Spleen (tissue), 11 donors: Measurements from ENCODE around the gene SARS1. TPM values are rescaled to one million over a fixed set of nuclear protein-coding genes. Genes with fewer than 3 reads are reported as not detected.

Experiments
- DNase-seq: peaks from one replicate; pipeline ENCODE4 v3.0.0-alpha.2; 2020
- H3K27ac ChIP-seq, 8 donors: fragments of 200-600 bp; sonication (generic) in 7 of 8; 1 replicate in 4 of 8; 2 replicates in 4 of 8; pipeline versions ENCODE4 v1.5.0 to v1.8.0; 2016 to 2021; ENCODE audit warnings: inconsistent platforms in 4 of 8, mild to moderate bottlenecking in 4 of 8, moderate library complexity in 1 of 8
- H3K27me3 ChIP-seq, 7 donors: fragments of 200-600 bp; sonication (generic) in 6 of 7; replicated peaks in 1 of 7; 1 replicate in 4 of 7; 2 replicates in 3 of 7; pipeline versions ENCODE4 v1.5.0 to v1.8.0; 2016 to 2021; ENCODE audit warnings: inconsistent platforms in 3 of 7, mild to moderate bottlenecking in 1 of 7
- H3K36me3 ChIP-seq, 6 donors: fragments of 200-600 bp; sonication (generic) in 5 of 6; 1 replicate in 4 of 6; 2 replicates in 2 of 6; pipeline versions ENCODE4 v1.5.0 to v1.8.0; 2016 to 2021; ENCODE audit warnings: inconsistent platforms in 2 of 6
- H3K4me1 ChIP-seq, 6 donors: fragments of 200-600 bp; sonication (generic) in 5 of 6; 1 replicate in 3 of 6; 2 replicates in 3 of 6; pipeline versions ENCODE4 v1.5.0 to v1.8.0; 2016 to 2021; ENCODE audit warnings: inconsistent platforms in 3 of 6
- H3K4me3 ChIP-seq, 8 donors: fragments of 200-600 bp; sonication (generic) in 7 of 8; 1 replicate in 4 of 8; 2 replicates in 4 of 8; pipeline versions ENCODE4 v1.5.0 to v1.8.0; 2016 to 2021; ENCODE audit warnings: inconsistent platforms in 4 of 8, mild to moderate bottlenecking in 4 of 8, moderate library complexity in 2 of 8
- H3K9me3 ChIP-seq, 8 donors: fragments of 200-600 bp; sonication (generic) in 7 of 8; 1 replicate in 4 of 8; 2 replicates in 4 of 8; pipeline versions ENCODE4 v1.5.0 to v1.8.0; 2016 to 2021; ENCODE audit warnings: inconsistent platforms in 4 of 8
- CTCF ChIP-seq, 11 experiments: fragments of 200-600 bp in 7 of 11; fragments of 450-650 bp in 4 of 11; sonication (generic) in 4 of 11; IDR thresholded peaks in 8 of 11; conservative IDR thresholded peaks in 3 of 11; 1 replicate in 7 of 11; 2 replicates in 4 of 11; pipeline versions ENCODE4 v1.4.0 to v1.8.0; 2016 to 2021; ENCODE audit warnings: antibody characterized with exemption in 11 of 11, inconsistent platforms in 4 of 11, mild to moderate bottlenecking in 1 of 11
- POLR2A ChIP-seq, 3 donors: fragments of 450-650 bp; IDR thresholded peaks; one replicate each; pipeline ENCODE4 v1.5.1; 2017; ENCODE audit warnings: antibody characterized with exemption in 3 of 3, mild to moderate bottlenecking in 1 of 3
- POLR2AphosphoS5 ChIP-seq, 3 donors: sonication (generic); formaldehyde crosslinking; IDR thresholded peaks; one replicate each; pipeline ENCODE4 v1.5.1; 2017; ENCODE audit warnings: antibody characterized with exemption in 3 of 3
- WGBS, 5 donors: extraction: QIAGEN DNeasy Blood & Tissue Kit in 3 of 5; methylation state at CpG; one replicate each; pipeline versions ENCODE4 v1.1.5 to v1.1.7; 2013 to 2018; 5-methylcytosine and 5-hydroxymethylcytosine counted together
- intact Hi-C: fragments of 100-400 bp; cut with DNase I; formaldehyde crosslinking; loops from one replicate; pipeline ENCODE4 v1.15.0; 2023; ENCODE audit warnings: low total_unique reads
- polyA plus RNA-seq, 3 donors: library from polyadenylated mRNA; stranded (reverse); fragments of 200-250 nt; gene quantifications; one replicate each; pipeline ENCODE4 v1.2.1, GENCODE V29; 2013
- total RNA-seq, 7 donors: library from RNA; depleted of rRNA in 3 of 7; stranded (reverse); fragments of >200 nt in 3 of 7; fragmentation: NEBNext Ultra II Directional in 4 of 7; extraction: Animal tissue kit (Norgen Biotek cat#: 25700) in 4 of 7; gene quantifications; one replicate each; pipeline versions ENCODE4 v1.1.0 to v1.2.1, GENCODE V29; 2016 to 2021
- donor health status: healthy with polysubstance abuse.
- donor health status: DM: no; HTN: no; CAD: no; lungs with moderate emphysema.
- donor health status: DM: no; HTN: no; CAD: no.
- donor health status: Bipolar disorder and iron deficiency.
- donor health status: healthy.
- donor health status: DM: no; HTN: no; CAD: no.
- donor health status: DM: yes; HTN: yes; CAD: no.

Gene SARS1
- total and polyA plus RNA-seq, 10 donors, result 47.2 to 138 (median 99.0) TPM

GRCh38 chr1:109254621-109255096 is 40.9 kb downstream of the SARS1 start:
- Histone ChIP-seq H3K4me3 (no peak overlapping the region), H3K27me3 (peaks cover 0 to 27% (median 7%) of the 10 kb centered on the region in 7 donors), H3K36me3 (no peaks in the 10 kb centered on the region), H3K4me1 (peaks cover 0 to 35% (median 20%) of the 10 kb centered on the region in 6 donors), H3K27ac (peak overlapping the region in 1 of 8 donors; percentile 55), H3K9me3 (no peaks in the 10 kb centered on the region)
- 72 to 85% (median 82%) methylated on average over 5 to 7 of the region's 7 CpGs for WGBS, 5 donors
- TF ChIP-seq CTCF (IDR thresholded peaks at IDR 0.05 in 8 of 11, conservative IDR thresholded peaks at IDR 0.05 in 3 of 11) (no peak), POLR2A (IDR thresholded peaks at IDR 0.05) (no peak), POLR2AphosphoS5 (IDR thresholded peaks at IDR 0.05) (no peak)
- intact Hi-C loops, result no loop called here
- DNase-seq, result peak; percentile 70

GRCh38 chr1:109255097-109255651 is 41.5 kb downstream of the SARS1 start:
- no peak overlapping the region for H3K27ac ChIP-seq
- intact Hi-C loops, result no loop called here
- TF ChIP-seq CTCF (IDR thresholded peaks at IDR 0.05 in 8 of 11, conservative IDR thresholded peaks at IDR 0.05 in 3 of 11), result no peak
- TF ChIP-seq POLR2AphosphoS5 (IDR thresholded peaks at IDR 0.05), result no peak
- TF ChIP-seq POLR2A (IDR thresholded peaks at IDR 0.05), result no peak
- H3K4me3 ChIP-seq, result no peak overlapping the region
- peaks cover 0 to 22% (median 2%) of the 10 kb centered on the region in 7 donors for H3K27me3 ChIP-seq
- H3K9me3 ChIP-seq, result no peaks in the 10 kb centered on the region
- peaks cover 0 to 30% (median 16%) of the 10 kb centered on the region in 6 donors for H3K4me1 ChIP-seq
- WGBS, 5 donors, result 63 to 81% (median 72%) methylated on average over 13 to 15 of the region's 15 CpGs
- DNase-seq, result no peak
- H3K36me3 ChIP-seq, result no peaks in the 10 kb centered on the region

DNA sequence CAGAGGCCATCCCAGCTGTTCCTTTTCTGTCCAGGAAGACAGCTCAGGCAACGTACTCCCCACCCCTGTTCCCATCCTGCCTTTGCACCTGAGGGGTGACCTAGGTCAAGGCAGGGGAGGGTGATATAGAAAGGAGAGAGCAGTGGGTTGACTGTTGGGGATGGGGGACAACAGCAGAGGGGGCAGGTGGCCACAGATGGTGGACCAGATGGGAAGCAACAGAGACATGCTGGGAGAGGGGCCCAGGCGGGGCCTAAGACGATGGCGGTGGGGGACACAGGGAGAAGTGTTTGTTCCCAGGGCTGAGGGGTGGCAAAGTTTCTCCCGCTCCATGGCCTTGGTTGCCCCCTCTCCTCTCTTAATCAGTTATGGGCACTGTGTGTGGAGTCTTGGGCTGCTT is 42.0 kb downstream of the SARS1 start:
- DNase-seq, result no peak
- intact Hi-C loops, result no loop called here
- Histone ChIP-seq H3K36me3 (no peaks in the 10 kb centered on the region), H3K27me3 (peaks cover 0 to 17% (median 0%) of the 10 kb centered on the region in 7 donors), H3K4me3 (no peak overlapping the region), H3K9me3 (no peaks in the 10 kb centered on the region), H3K27ac (no peak overlapping the region), H3K4me1 (peaks cover 0 to 25% (median 11%) of the 10 kb centered on the region in 6 donors)
- WGBS, 5 donors, result 84 to 93% (median 87%) methylated on average over 5 of the region's 5 CpGs
- no peak for TF ChIP-seq POLR2A (IDR thresholded peaks at IDR 0.05)
- no peak for TF ChIP-seq POLR2AphosphoS5 (IDR thresholded peaks at IDR 0.05)
- no peak for TF ChIP-seq CTCF (IDR thresholded peaks at IDR 0.05 in 8 of 11, conservative IDR thresholded peaks at IDR 0.05 in 3 of 11)

- 81 to 94% (median 83%) methylated on average over 7 of the region's 7 CpGs for WGBS, 5 donors
- Histone ChIP-seq H3K4me1 (peaks cover 0 to 24% (median 11%) of the 10 kb centered on the region in 6 donors), H3K27ac (no peak overlapping the region), H3K27me3 (peaks cover 0 to 13% (median 0%) of the 10 kb centered on the region in 7 donors), H3K9me3 (no peaks in the 10 kb centered on the region), H3K36me3 (no peaks in the 10 kb centered on the region), H3K4me3 (no peak overlapping the region)
- intact Hi-C loops, result no loop called here
- DNase-seq, result no peak
- TF ChIP-seq POLR2A (IDR thresholded peaks at IDR 0.05) (no peak), CTCF (IDR thresholded peaks at IDR 0.05 in 8 of 11, conservative IDR thresholded peaks at IDR 0.05 in 3 of 11) (no peak), POLR2AphosphoS5 (IDR thresholded peaks at IDR 0.05) (no peak)
Measured at GRCh38 chr1:109256085-109256484, 42.4 kb downstream of the SARS1 start.
